Measurements from ENCODE around the gene ASXL1. TPM values are rescaled to one million over a fixed set of nuclear protein-coding genes. Genes with fewer than 3 reads are reported as not detected.
A peak's percentile ranks its signal among the peaks of the same experiment; 100 is the strongest.

The ASXL1 gene
- total RNA-seq, 1 donor from 2014 or later, result 79.1 TPM

DNA sequence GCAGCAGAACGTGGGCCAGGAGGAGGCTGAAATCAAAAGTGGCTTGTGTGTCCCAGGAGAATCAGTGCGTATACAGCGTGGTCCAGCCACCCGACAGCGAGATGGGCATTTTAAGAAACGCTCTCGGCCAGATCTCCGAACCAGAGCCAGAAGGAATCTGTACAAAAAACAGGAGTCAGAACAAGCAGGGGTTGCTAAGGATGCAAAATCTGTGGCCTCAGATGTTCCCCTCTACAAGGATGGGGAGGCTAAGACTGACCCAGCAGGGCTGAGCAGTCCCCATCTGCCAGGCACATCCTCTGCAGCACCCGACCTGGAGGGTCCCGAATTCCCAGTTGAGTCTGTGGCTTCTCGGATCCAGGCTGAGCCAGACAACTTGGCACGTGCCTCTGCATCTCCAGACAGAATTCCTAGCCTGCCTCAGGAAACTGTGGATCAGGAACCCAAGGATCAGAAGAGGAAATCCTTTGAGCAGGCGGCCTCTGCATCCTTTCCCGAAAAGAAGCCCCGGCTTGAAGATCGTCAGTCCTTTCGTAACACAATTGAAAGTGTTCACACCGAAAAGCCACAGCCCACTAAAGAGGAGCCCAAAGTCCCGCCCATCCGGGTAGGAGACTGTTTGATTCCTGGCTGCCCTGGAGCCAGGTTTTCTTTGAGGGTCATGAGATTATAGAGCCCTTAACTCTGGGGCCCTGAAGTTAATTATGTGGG is 75.3 kb downstream of the ASXL1 start:
- TF ChIP-seq, protein P1, sequence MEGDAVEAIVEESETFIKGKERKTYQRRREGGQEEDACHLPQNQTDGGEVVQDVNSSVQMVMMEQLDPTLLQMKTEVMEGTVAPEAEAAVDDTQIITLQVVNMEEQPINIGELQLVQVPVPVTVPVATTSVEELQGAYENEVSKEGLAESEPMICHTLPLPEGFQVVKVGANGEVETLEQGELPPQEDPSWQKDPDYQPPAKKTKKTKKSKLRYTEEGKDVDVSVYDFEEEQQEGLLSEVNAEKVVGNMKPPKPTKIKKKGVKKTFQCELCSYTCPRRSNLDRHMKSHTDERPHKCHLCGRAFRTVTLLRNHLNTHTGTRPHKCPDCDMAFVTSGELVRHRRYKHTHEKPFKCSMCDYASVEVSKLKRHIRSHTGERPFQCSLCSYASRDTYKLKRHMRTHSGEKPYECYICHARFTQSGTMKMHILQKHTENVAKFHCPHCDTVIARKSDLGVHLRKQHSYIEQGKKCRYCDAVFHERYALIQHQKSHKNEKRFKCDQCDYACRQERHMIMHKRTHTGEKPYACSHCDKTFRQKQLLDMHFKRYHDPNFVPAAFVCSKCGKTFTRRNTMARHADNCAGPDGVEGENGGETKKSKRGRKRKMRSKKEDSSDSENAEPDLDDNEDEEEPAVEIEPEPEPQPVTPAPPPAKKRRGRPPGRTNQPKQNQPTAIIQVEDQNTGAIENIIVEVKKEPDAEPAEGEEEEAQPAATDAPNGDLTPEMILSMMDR (IDR thresholded peaks at IDR 0.05), result no peak
- ATAC-seq (no peak), DNase-seq (no peak)
- intact Hi-C loops (cut with DNase I), result no loop called here
- H3K27ac ChIP-seq, result no peak overlapping the region
- no peaks in the 10 kb centered on the region for H3K9me3 ChIP-seq
- no peaks in the 10 kb centered on the region for H3K27me3 ChIP-seq
- no peak overlapping the region for H3K4me3 ChIP-seq
- no peaks in the 10 kb centered on the region for H3K4me1 ChIP-seq
- peaks cover 98% of the 10 kb centered on the region for H3K36me3 ChIP-seq

DNA sequence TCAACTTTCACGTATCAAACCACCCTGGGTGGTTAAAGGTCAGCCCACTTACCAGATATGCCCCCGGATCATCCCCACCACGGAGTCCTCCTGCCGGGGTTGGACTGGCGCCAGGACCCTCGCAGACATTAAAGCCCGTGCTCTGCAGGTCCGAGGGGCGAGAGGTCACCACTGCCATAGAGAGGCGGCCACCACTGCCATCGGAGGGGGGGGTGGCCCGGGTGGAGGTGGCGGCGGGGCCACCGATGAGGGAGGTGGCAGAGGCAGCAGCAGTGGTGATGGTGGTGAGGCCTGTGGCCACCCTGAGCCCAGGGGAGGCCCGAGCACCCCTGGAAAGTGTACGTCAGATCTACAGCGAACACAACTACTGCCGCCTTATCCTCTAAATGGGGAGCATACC is 76.3 kb downstream of the ASXL1 start:
- TF ChIP-seq, protein P1 (IDR thresholded peaks at IDR 0.05), result no peak
- Histone ChIP-seq H3K4me3 (no peak overlapping the region), H3K27ac (peak overlapping the region; percentile 11), H3K9me3 (no peaks in the 10 kb centered on the region), H3K36me3 (peaks cover 98% of the 10 kb centered on the region), H3K4me1 (no peaks in the 10 kb centered on the region), H3K27me3 (no peaks in the 10 kb centered on the region)
- DNase-seq (no peak), ATAC-seq (no peak)
- intact Hi-C loops (cut with DNase I), result no loop called here

DNA sequence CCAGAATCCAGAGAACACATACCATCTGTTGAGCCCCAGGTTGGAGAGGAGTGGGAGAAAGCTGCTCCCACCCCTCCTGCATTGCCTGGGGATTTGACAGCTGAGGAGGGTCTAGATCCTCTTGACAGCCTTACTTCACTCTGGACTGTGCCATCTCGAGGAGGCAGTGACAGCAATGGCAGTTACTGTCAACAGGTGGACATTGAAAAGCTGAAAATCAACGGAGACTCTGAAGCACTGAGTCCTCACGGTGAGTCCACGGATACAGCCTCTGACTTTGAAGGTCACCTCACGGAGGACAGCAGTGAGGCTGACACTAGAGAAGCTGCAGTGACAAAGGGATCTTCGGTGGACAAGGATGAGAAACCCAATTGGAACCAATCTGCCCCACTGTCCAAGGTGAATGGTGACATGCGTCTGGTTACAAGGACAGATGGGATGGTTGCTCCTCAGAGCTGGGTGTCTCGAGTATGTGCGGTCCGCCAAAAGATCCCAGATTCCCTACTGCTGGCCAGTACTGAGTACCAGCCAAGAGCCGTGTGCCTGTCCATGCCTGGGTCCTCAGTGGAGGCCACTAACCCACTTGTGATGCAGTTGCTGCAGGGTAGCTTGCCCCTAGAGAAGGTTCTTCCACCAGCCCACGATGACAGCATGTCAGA is 77.4 kb downstream of the ASXL1 start:
- H3K4me3 ChIP-seq, result no peak overlapping the region
- H3K27me3 ChIP-seq, result no peaks in the 10 kb centered on the region
- no peaks in the 10 kb centered on the region for H3K9me3 ChIP-seq
- H3K36me3 ChIP-seq, result peaks cover 87% of the 10 kb centered on the region
- ATAC-seq (no peak), DNase-seq (no peak)
- TF ChIP-seq, protein P1 (IDR thresholded peaks at IDR 0.05), result no peak
- H3K27ac ChIP-seq, result no peak overlapping the region
- H3K4me1 ChIP-seq, result no peaks in the 10 kb centered on the region
- intact Hi-C loops (cut with DNase I), result no loop called here

DNA sequence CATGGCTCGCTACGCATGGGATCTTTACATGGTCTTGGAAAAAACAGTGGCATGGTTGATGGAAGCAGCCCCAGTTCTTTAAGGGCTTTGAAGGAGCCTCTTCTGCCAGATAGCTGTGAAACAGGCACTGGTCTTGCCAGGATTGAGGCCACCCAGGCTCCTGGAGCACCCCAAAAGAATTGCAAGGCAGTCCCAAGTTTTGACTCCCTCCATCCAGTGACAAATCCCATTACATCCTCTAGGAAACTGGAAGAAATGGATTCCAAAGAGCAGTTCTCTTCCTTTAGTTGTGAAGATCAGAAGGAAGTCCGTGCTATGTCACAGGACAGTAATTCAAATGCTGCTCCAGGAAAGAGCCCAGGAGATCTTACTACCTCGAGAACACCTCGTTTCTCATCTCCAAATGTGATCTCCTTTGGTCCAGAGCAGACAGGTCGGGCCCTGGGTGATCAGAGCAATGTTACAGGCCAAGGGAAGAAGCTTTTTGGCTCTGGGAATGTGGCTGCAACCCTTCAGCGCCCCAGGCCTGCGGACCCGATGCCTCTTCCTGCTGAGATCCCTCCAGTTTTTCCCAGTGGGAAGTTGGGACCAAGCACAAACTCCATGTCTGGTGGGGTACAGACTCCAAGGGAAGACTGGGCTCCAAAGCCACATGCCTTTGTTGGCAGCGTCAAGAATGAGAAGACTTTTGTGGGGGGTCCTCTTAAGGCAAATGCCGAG is 78.2 kb downstream of the ASXL1 start:
- DNase-seq, result no peak
- no peak for ATAC-seq
- no peaks in the 10 kb centered on the region for H3K9me3 ChIP-seq
- no peak overlapping the region for H3K4me3 ChIP-seq
- intact Hi-C loops (cut with DNase I), result no loop called here
- no peak overlapping the region for H3K27ac ChIP-seq
- peaks cover 84% of the 10 kb centered on the region for H3K36me3 ChIP-seq
- no peaks in the 10 kb centered on the region for H3K27me3 ChIP-seq
- TF ChIP-seq, protein P1 (IDR thresholded peaks at IDR 0.05), result no peak
- H3K4me1 ChIP-seq, result no peaks in the 10 kb centered on the region

DNA sequence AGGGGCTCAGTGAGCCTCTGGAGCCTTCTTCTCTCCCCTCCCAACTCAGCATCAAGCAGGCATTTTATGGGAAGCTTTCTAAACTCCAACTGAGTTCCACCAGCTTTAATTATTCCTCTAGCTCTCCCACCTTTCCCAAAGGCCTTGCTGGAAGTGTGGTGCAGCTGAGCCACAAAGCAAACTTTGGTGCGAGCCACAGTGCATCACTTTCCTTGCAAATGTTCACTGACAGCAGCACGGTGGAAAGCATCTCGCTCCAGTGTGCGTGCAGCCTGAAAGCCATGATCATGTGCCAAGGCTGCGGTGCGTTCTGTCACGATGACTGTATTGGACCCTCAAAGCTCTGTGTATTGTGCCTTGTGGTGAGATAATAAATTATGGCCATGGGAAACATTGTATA is 78.8 kb downstream of the ASXL1 start:
- Histone ChIP-seq H3K27me3 (no peaks in the 10 kb centered on the region), H3K27ac (no peak overlapping the region), H3K4me1 (no peaks in the 10 kb centered on the region), H3K4me3 (no peak overlapping the region), H3K9me3 (no peaks in the 10 kb centered on the region), H3K36me3 (peaks cover 84% of the 10 kb centered on the region)
- intact Hi-C loops (cut with DNase I), result no loop called here
- DNase-seq, result no peak
- TF ChIP-seq, protein P1 (IDR thresholded peaks at IDR 0.05), result no peak
- no peak for ATAC-seq

All from upper lobe of right lung (tissue), 1 donor.